Inferior parietal cortex (tissue), 1 donor: ENCODE results near the gene ESR2.
"Not testable (repeated sequence)": the region's sequence is repeated elsewhere in the genome, so short reads cannot be mapped to it uniquely, and the experiment has no call there.

Source experiments
- DNase-seq: peaks from one replicate; pipeline ENCODE4 v3.0.0-alpha.2; 2016; ENCODE audit errors: extremely low spot score

Gene ESR2

DNA sequence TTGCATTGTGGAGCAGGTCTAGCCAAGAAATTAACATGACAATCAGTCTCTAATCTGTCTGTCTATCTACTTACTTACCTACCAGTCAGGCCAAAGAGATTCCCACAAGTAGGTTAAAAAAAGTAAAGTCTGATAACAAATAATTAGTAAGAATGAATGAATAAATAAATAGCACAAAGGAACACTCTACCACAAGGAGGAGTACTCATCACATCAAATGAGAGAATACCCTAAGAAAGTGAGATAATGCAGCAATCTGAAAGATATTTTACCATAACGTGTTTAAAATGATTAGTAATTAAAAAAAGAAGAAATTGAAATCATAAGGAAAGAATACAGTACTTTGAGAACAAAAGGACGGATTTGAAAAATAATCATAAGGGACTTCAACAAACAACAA is 254.1 kb downstream of the ESR2 start:
- DNase-seq, result no peak

DNA sequence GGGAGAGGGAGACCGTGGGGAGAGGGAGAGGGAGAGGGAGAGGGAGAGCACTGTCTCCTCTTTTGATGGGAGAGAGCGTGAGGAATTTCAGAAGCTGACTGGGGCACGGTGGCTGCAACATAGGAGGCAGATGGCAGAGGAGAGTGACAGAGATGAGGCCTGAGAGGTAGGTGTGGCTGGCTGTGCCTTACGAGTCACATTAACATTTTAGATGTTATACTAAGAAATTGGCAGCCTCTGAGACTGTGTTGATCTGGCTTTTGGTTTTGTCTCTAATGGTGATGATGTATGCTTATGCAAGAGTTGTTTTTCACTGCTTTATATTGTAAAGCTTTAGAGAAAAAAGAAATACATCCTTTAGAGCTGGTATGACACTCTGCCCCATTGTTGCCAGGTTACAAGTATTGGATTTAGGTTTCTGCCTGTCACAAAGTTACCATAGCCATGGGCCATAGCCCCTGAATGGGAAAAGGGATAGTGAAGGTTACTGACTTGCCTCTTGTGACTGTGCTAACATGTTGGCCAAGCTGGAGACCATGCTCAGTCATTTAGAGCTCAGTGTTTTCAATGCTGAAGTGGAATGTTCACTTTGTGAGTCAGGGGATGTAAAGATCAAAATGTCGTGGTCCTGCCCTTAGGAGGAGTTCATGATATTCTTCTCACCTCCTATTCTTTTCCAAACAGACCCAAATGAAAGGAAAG is 255.2 kb downstream of the ESR2 start:
- DNase-seq, result no peak

DNA sequence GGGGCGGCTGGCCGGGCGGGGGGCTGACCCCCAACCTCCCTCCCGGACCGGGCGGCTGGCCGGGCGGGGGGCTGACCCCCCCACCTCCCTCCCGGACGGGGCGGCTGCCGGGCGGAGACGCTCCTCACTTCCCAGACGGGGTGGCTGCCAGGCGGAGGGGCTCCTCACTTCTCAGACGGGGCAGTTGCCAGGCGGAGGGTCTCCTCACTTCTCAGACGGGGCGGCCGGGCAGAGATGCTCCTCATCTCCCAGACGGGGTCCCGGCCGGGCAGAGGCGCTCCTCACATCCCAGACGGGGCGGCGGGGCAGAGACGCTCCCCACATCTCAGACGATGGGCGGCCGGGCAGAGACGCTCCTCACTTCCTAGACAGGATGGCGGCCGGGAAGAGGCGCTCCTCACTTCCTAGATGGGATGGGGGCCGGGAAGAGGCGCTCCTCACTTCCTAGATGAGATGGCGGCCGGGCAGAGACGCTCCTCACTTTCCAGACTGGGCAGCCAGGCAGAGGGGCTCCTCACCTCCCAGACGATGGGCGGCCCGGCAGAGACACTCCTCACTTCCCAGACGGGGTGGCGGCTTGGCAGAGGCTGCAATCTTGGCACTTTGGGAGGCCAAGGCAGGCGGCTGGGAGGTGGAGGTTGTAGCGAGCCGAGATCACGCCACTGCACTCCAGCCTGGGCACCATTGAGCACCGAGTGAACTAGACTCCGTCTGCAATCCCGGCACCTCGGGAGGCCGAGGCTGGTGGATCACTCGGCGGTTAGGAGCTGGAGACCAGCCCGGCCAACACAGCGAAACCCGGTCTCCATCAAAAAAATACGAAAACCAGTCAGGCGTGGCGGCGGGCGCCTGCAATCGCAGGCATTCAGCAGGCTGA is 256.1 kb downstream of the ESR2 start:
- DNase-seq, result not testable (repeated sequence)

DNA sequence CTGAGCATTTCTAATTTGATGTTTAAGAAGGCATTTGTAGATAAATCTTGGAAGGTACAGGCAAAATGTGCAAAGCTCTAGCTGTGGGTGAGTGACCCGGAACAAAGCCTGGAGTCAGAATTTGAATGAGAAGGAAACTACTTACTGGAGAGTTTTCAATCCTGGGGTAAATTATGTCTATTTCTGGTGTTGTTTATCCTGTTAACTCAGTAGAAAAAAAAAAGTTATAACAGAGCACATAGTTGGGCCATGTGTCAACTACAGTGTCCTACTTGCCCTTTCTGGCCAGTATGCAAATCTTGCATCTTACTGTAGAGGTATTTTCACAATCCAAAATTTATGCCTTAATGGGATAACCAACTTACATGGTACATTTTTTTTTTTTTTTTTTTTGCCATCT is 259.0 kb downstream of the ESR2 start:
- no peak for DNase-seq
